HG03108 (cell line): ENCODE results near the gene KCNIP2.

ENCODE experiments used
- ATAC-seq: cut with Tn5 transposase; IDR thresholded peaks from one replicate; pipeline ENCODE4 v1.9.1; 2021; ENCODE audit warnings: moderate library complexity; ENCODE audit not compliant: unreplicated experiment

Gene KCNIP2

GRCh38 chr10:101851411-101852116 is 8.0 kb upstream of the KCNIP2 start:
- ATAC-seq, result no peak

- ATAC-seq, result no peak
These were observed 7.1 kb upstream of the KCNIP2 start for GRCh38 chr10:101850749-101851148.

GRCh38 chr10:101848894-101849351 is 5.3 kb upstream of the KCNIP2 start:
- no peak for ATAC-seq

GRCh38 chr10:101848408-101848807 is 4.8 kb upstream of the KCNIP2 start:
- no peak for ATAC-seq

- no peak for ATAC-seq
These were observed 2.3 kb upstream of the KCNIP2 start for GRCh38 chr10:101845893-101846292.

GRCh38 chr10:101841826-101842225 is 1.8 kb downstream of the KCNIP2 start:
- no peak for ATAC-seq

- peak; percentile 70 for ATAC-seq
These were observed 2.7 kb downstream of the KCNIP2 start for GRCh38 chr10:101840741-101841453.

GRCh38 chr10:101840102-101840684 is 3.4 kb downstream of the KCNIP2 start:
- no peak for ATAC-seq

- no peak for ATAC-seq
These were observed 4.1 kb downstream of the KCNIP2 start for GRCh38 chr10:101839416-101840063.

GRCh38 chr10:101839002-101839401 is 4.6 kb downstream of the KCNIP2 start:
- ATAC-seq, result no peak

- ATAC-seq, result no peak
These were observed 5.1 kb downstream of the KCNIP2 start for GRCh38 chr10:101838416-101838970.

- ATAC-seq, result no peak
These were observed 5.9 kb downstream of the KCNIP2 start for GRCh38 chr10:101837748-101838147.

- no peak for ATAC-seq
These were observed 8.2 kb downstream of the KCNIP2 start for GRCh38 chr10:101835362-101835761.

- ATAC-seq, result no peak
These were observed 9.3 kb downstream of the KCNIP2 start for GRCh38 chr10:101834341-101834740.

GRCh38 chr10:101833466-101833865 is 10.1 kb downstream of the KCNIP2 start:
- ATAC-seq, result no peak

GRCh38 chr10:101832325-101832771 is 11.3 kb downstream of the KCNIP2 start:
- ATAC-seq, result no peak

GRCh38 chr10:101831169-101831811 is 12.3 kb downstream of the KCNIP2 start:
- ATAC-seq, result no peak

GRCh38 chr10:101830322-101831168 is 13.1 kb downstream of the KCNIP2 start:
- peak; percentile 53 for ATAC-seq

- ATAC-seq, result peak; percentile 22
These were observed 13.9 kb downstream of the KCNIP2 start for GRCh38 chr10:101829561-101830315.
